HUES64 (cell line): ENCODE data around the gene NPBWR2.

Source experiments
- H3K27ac ChIP-seq: 2 replicates; pipeline ENCODE4 v1.7.0; 2013; ENCODE audit warnings: low read depth, low read length, inconsistent platforms
- H3K27me3 ChIP-seq: 2 replicates; pipeline ENCODE4 v1.6.1; 2013; ENCODE audit warnings: mild to moderate bottlenecking, low read length; ENCODE audit not compliant: insufficient read depth
- H3K36me3 ChIP-seq: 2 replicates; pipeline ENCODE4 v1.6.1; 2013; ENCODE audit warnings: mild to moderate bottlenecking, low read length; ENCODE audit not compliant: insufficient read depth
- H3K4me1 ChIP-seq: 2 replicates; pipeline ENCODE4 v1.6.1; 2013; ENCODE audit warnings: mild to moderate bottlenecking, low read length, moderate library complexity; ENCODE audit not compliant: insufficient read depth
- H3K4me3 ChIP-seq: 2 replicates; pipeline ENCODE4 v1.5.1; 2013; ENCODE audit warnings: mild to moderate bottlenecking, low read length, moderate library complexity
- H3K9ac ChIP-seq: 2 replicates; pipeline ENCODE4 v1.6.1; 2013; ENCODE audit warnings: mild to moderate bottlenecking, low read depth, low read length
- H3K9me3 ChIP-seq: 2 replicates; pipeline ENCODE4 v1.6.1; 2013; ENCODE audit warnings: low read depth, low read length; ENCODE audit not compliant: insufficient read depth
- WGBS: fragments of 150-250, 120-280 bp; methylation state at CpG from one replicate; pipeline ENCODE4 v1.1.7; 2013; ENCODE audit warnings: missing lambda C conversion rate; 5-methylcytosine and 5-hydroxymethylcytosine counted together

NPBWR2 gene

GRCh38 chr20:64107736-64108457, 532 bp upstream of the NPBWR2 start:
- no peaks in the 10 kb centered on the region for H3K36me3 ChIP-seq
- peaks cover 10% of the 10 kb centered on the region for H3K27me3 ChIP-seq
- H3K4me3 ChIP-seq = no peak overlapping the region
- H3K9ac ChIP-seq = no peak overlapping the region
- no peaks in the 10 kb centered on the region for H3K4me1 ChIP-seq
- no peak overlapping the region for H3K27ac ChIP-seq
- H3K9me3 ChIP-seq = no peaks in the 10 kb centered on the region
- WGBS = 90% methylated on average over 19 of the region's 19 CpGs

GRCh38 chr20:64106435-64106961, 867 bp downstream of the NPBWR2 start:
- Histone ChIP-seq H3K9ac (no peak overlapping the region), H3K36me3 (no peaks in the 10 kb centered on the region), H3K9me3 (no peaks in the 10 kb centered on the region), H3K27me3 (peaks cover 24% of the 10 kb centered on the region), H3K4me3 (no peak overlapping the region), H3K4me1 (no peaks in the 10 kb centered on the region), H3K27ac (no peak overlapping the region)
- 95% methylated on average over 28 of the region's 28 CpGs for WGBS

GRCh38 chr20:64105846-64106434, 1.4 kb downstream of the NPBWR2 start:
- Histone ChIP-seq H3K36me3 (no peaks in the 10 kb centered on the region), H3K27ac (no peak overlapping the region), H3K4me3 (no peak overlapping the region), H3K4me1 (no peaks in the 10 kb centered on the region), H3K27me3 (peaks cover 30% of the 10 kb centered on the region), H3K9ac (no peak overlapping the region), H3K9me3 (no peaks in the 10 kb centered on the region)
- WGBS = 95% methylated on average over 39 of the region's 39 CpGs

GRCh38 chr20:64104667-64105451, 2.5 kb downstream of the NPBWR2 start:
- H3K4me1 ChIP-seq = no peaks in the 10 kb centered on the region
- no peak overlapping the region for H3K27ac ChIP-seq
- no peak overlapping the region for H3K9ac ChIP-seq
- H3K4me3 ChIP-seq = no peak overlapping the region
- H3K27me3 ChIP-seq = peaks cover 37% of the 10 kb centered on the region
- 92% methylated on average over 25 of the region's 25 CpGs for whole genome bisulfite sequencing
- no peaks in the 10 kb centered on the region for H3K36me3 ChIP-seq
- H3K9me3 ChIP-seq = no peaks in the 10 kb centered on the region

- no peaks in the 10 kb centered on the region for H3K36me3 ChIP-seq
- no peak overlapping the region for H3K27ac ChIP-seq
- 83% methylated on average over 20 of the region's 20 CpGs for WGBS
- H3K4me3 ChIP-seq = no peak overlapping the region
- H3K9ac ChIP-seq = no peak overlapping the region
- H3K4me1 ChIP-seq = no peaks in the 10 kb centered on the region
- no peaks in the 10 kb centered on the region for H3K9me3 ChIP-seq
- H3K27me3 ChIP-seq = peaks cover 37% of the 10 kb centered on the region
These were observed 3.3 kb downstream of the NPBWR2 start for GRCh38 chr20:64103871-64104666.

GRCh38 chr20:64102647-64103354, 4.6 kb downstream of the NPBWR2 start:
- H3K36me3 ChIP-seq = no peaks in the 10 kb centered on the region
- no peaks in the 10 kb centered on the region for H3K9me3 ChIP-seq
- H3K9ac ChIP-seq = no peak overlapping the region
- no peak overlapping the region for H3K27ac ChIP-seq
- H3K4me3 ChIP-seq = peak overlapping the region; percentile 65
- H3K4me1 ChIP-seq = no peaks in the 10 kb centered on the region
- H3K27me3 ChIP-seq = peaks cover 37% of the 10 kb centered on the region
- WGBS = 31% methylated on average over 28 of the region's 30 CpGs

- Histone ChIP-seq H3K4me1 (no peaks in the 10 kb centered on the region), H3K9me3 (no peaks in the 10 kb centered on the region), H3K27ac (no peak overlapping the region), H3K4me3 (peak overlapping the region; percentile 65), H3K27me3 (peaks cover 37% of the 10 kb centered on the region), H3K36me3 (no peaks in the 10 kb centered on the region), H3K9ac (peak overlapping the region; percentile 54; the same call in 1 of the 2 replicates)
- 14% methylated on average over 64 of the region's 64 CpGs for WGBS
These were observed 5.4 kb downstream of the NPBWR2 start for GRCh38 chr20:64101731-64102621.

- H3K4me3 ChIP-seq = no peak overlapping the region
- no peaks in the 10 kb centered on the region for H3K36me3 ChIP-seq
- no peaks in the 10 kb centered on the region for H3K4me1 ChIP-seq
- H3K27ac ChIP-seq = no peak overlapping the region
- 85% methylated on average over 9 of the region's 9 CpGs for WGBS
- H3K9me3 ChIP-seq = no peaks in the 10 kb centered on the region
- peaks cover 37% of the 10 kb centered on the region for H3K27me3 ChIP-seq
- H3K9ac ChIP-seq = no peak overlapping the region
These were observed 6.2 kb downstream of the NPBWR2 start for GRCh38 chr20:64100946-64101688.

GRCh38 chr20:64100566-64100888, 6.8 kb downstream of the NPBWR2 start:
- WGBS = 83% methylated on average over 4 of the region's 4 CpGs
- Histone ChIP-seq H3K9me3 (no peaks in the 10 kb centered on the region), H3K9ac (no peak overlapping the region), H3K4me3 (no peak overlapping the region), H3K4me1 (no peaks in the 10 kb centered on the region), H3K27me3 (peaks cover 37% of the 10 kb centered on the region), H3K27ac (no peak overlapping the region), H3K36me3 (no peaks in the 10 kb centered on the region)
